ENCODE results near the gene TNS2. TPM values are rescaled to one million over a fixed set of nuclear protein-coding genes. Genes with fewer than 3 reads are reported as not detected.

TNS2 gene
- total RNA-seq, 1 donor from 2014 or later: 120 TPM

GRCh38 chr12:53064613-53065436 lies 15.0 kb downstream of the TNS2 start:
- DNase-seq (peak; percentile 36), ATAC-seq (peak; percentile 2)
- intact Hi-C loops (cut with micrococcal nuclease): loop anchor here (10.0 kb wide), 1 partner anchor 130 kb away; no protein-coding TSS in a partner anchor

GRCh38 chr12:53065470-53065869 lies 15.6 kb downstream of the TNS2 start:
- peak; percentile 1 for ATAC-seq
- DNase-seq: peak; percentile 40

GRCh38 chr12:53065975-53066931 lies 16.4 kb downstream of the TNS2 start:
- DNase-seq: peak; percentile 86
- peak; percentile 59 for ATAC-seq
- intact Hi-C loops (cut with micrococcal nuclease): loop anchor here (10.0 kb wide), 1 partner anchor 129 kb away; no protein-coding TSS in a partner anchor

More at GRCh38 chr12:53065470-53065869, 15.6 kb downstream of the TNS2 start:
- intact Hi-C loops (cut with micrococcal nuclease): loop anchor here (10.0 kb wide), 1 partner anchor 129 kb away; no protein-coding TSS in a partner anchor

- ATAC-seq (no peak), DNase-seq (no peak)
- intact Hi-C loops (cut with micrococcal nuclease): loop anchor here (10.0 kb wide), 1 partner anchor 127 kb away; no protein-coding TSS in a partner anchor
Observed at GRCh38 chr12:53067074-53067992, 17.5 kb downstream of the TNS2 start.

GRCh38 chr12:53067993-53068770 lies 18.3 kb downstream of the TNS2 start:
- DNase-seq (no peak), ATAC-seq (no peak)
- intact Hi-C loops (cut with micrococcal nuclease): loop anchor here (10.0 kb wide), 1 partner anchor 127 kb away; no protein-coding TSS in a partner anchor

DNA sequence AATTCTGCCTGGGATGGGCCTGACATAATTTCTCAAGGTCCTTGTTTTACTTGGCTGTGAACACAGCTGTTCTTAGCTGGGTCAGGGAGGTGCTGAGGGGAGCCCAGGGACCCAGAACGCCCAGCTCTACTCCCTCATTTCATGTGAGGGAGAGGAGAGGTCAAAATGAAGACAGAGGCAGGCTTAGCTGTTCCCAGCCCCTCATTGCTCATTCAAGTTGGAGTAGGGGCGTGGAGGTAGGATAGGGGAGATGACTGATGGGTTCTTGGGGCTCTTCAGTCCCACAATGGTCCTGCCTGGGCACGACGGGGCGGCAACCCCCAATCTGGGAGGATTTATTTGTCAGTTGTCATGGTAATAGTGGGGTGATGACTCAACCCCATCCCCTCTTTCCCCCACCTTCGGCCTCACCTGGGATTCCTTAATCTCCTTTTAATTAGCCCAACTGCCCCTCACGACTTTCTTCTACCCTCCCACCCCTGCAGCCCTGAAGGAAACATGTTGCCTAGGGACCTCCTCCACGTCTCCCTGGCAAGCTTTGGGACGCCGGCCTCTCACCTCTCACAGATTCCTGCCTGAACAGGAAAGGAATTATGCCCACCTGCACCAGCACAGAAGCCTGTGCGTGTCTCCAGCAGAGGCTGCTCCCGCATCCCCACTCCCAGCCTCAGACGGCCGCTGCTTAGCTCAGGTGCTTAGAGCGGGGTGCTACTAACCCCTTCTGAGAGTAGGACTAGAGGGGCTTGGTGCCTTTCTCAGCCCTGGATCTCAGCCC lies 19.1 kb downstream of the TNS2 start:
- DNase-seq (peak; percentile 35), ATAC-seq (peak; percentile 0)
- intact Hi-C loops (cut with micrococcal nuclease): loop anchor here (10.0 kb wide), 1 partner anchor 126 kb away; no protein-coding TSS in a partner anchor

GRCh38 chr12:53069621-53070410 lies 20.0 kb downstream of the TNS2 start:
- intact Hi-C loops (cut with micrococcal nuclease): loop anchor here (10.0 kb wide), 1 partner anchor 125 kb away; no protein-coding TSS in a partner anchor
- DNase-seq (peak; percentile 56), ATAC-seq (peak; percentile 11)

DNA sequence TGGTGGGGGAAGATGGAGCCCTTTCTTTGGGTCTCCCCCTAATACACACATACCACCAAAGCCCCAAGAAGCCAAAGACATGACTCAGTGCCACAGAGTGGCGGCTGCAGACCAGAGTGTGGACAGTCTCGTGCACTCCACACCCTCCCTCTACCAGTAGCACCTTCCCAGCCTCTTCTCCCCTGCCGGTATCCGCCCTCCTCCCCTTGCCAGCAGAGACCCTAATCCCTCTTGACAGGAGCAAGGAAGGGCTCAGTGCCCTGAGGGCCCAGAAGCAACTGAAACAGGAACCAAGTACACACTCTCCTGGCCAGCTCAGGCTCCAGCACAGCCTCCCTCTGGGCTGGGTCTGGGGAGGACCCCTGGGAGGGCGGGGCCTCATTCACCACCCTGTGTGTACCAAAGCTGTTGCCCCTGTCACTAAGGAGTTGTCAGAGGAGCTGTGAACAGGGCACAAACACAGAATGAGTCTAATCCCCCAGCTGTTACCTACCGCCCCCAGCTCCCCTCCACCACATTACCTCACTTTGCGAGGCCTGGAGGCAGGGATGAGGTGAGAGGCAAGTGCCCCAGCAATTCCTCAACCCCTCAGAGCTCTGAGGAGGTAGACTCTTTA lies 21.1 kb downstream of the TNS2 start:
- no peak for DNase-seq
- no peak for ATAC-seq
- intact Hi-C loops (cut with micrococcal nuclease): no loop called here

DNA sequence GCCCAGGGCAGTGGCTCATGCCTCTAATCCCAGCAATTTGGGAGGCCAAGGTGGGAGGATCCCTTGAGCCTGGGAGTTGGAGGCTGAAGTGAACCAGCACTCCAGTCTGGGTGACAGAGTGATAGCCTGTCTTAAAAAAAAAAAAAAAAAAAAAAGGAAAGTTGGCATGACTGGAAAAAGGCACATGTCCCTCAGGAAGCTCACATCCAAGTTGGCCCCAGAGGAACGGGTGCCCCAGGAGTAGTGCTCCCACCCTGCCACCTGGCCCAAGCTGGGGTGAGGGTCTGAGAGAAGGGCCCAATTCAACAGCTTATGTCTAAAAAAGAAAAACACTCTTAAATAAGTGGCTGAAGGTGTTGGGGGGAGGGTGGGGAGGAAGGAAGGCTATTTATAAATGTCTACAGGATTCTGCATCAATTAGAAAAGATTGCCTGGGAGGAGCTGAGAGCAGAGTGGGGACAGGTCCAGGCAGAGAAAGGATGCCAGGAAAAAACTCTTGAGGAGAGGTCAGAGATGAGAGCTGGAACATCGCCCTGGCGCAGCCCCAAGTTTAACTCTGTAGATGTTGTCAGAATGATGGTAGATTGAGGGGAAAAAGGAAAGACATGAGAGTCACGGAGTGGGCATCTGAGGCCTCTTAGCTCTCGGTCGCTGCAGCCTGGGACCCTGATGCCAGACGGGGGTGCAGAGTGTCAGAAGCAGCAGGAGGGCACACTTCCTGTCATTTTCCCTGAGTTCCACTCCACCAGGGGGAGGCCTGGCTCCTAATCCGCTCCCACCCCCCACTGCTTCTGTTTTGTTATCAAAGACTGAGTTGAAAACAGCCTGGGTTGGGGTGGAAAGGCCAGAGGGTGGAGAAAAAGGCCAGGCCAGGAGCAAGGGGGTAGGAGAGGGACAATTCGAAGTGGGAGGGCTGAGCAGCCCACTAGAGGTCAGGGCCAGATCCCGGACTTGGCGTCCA lies 22.0 kb downstream of the TNS2 start:
- intact Hi-C loops (cut with micrococcal nuclease): no loop called here
- DNase-seq (peak; percentile 90), ATAC-seq (peak; percentile 74)

DNA sequence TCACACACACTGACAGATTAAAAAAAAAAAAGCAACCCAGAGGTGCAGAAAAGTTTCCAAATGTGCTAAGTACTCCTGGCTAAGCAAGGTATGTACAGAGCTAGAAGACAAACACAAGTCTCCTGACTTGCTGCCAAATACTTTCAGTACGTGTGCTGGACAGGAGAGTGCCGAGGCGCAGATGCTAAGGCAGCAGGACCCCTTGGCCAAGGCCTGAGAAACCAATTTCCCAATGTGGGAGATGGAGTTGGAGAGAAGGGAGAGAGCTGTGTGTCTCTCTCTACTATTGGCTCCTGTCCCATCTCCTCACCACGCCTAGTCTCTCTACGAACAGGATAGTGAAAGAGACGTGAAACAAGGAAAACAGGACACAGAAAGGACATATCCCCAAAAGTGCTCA lies 24.0 kb downstream of the TNS2 start:
- intact Hi-C loops (cut with micrococcal nuclease): no loop called here
- no peak for DNase-seq
- ATAC-seq: no peak

DNA sequence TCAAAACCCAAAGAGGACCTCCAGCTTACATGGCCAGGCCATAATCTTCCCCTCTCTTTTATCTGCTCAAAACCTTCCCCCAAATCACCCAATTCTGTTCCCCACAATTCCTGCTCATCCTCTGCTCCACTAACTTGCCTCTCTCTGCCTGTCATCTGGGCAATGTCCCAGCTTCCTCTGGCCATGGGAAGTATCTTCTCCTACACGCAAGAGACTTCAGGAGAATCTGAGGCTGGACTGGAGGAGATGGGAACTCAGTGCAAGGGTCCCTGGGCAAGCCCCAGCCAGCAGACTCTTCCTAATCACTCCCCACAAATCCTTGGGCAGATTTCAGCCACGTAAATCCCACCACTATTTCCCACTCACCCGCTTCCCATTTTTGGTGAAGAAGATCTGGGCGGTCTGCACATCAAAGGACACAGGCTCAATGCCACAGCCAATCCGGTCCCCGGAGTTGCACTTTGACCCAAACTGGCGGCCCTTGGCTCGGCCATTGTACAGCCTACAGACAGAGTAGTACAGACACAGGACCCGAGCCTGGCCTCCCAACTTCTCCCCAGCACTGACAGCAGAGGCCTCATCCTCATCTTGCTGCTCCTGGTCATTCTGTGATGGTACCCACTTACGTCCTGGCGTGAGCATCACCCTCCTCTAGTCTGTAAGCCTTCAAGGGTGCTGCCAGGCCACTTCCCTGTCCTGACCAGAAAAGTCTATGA lies 24.6 kb downstream of the TNS2 start:
- no peak for DNase-seq

GRCh38 chr12:53074999-53075370 lies 25.1 kb downstream of the TNS2 start:
- DNase-seq (no peak), ATAC-seq (no peak)
- intact Hi-C loops (cut with micrococcal nuclease): no loop called here

More for the DNA sequence above, 24.6 kb downstream of the TNS2 start:
- intact Hi-C loops (cut with micrococcal nuclease): no loop called here
- ATAC-seq: no peak

GRCh38 chr12:53076461-53076860 lies 26.6 kb downstream of the TNS2 start:
- intact Hi-C loops (cut with micrococcal nuclease): no loop called here
- ATAC-seq (no peak), DNase-seq (no peak)

DNA sequence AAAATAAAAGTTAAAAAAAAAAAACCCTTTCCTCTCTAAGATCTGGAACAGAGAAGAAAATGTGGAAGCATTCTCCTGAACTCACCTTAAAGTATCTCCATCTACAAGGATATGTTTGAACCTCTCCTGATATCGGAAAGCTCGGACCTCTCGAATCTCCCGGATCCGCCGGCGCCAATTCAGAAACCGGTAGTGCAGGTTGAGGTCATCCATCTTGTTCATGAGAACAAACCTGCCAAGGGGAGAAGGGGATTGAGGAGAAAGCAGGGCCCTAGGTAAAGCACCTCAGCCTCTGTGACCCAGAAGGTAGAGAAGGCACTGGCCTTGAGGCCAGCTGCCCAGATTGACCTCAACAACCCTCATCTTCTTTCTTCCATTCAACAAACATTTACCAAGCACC lies 27.2 kb downstream of the TNS2 start:
- intact Hi-C loops (cut with micrococcal nuclease): no loop called here
- DNase-seq (no peak), ATAC-seq (no peak)

Data from left ventricle myocardium superior (tissue), 1 donor.